Coronary artery (tissue), 2 donors: ENCODE data around the gene PIP5K1A.

Source experiments
- DNase-seq: peaks from one replicate; pipeline ENCODE4 v3.0.0-alpha.2; 2017; ENCODE audit warnings: low spot score
- H3K27ac ChIP-seq, 2 donors: fragments of 200-600 bp; sonication (generic); one replicate each; pipeline ENCODE4 v1.5.1; 2016 to 2019
- H3K4me3 ChIP-seq: fragments of 200-600 bp; sonication (generic); 2 replicates; pipeline ENCODE4 v1.5.1; 2016; ENCODE audit warnings: mild to moderate bottlenecking, moderate library complexity
- TF ChIP-seq, protein P1 (sequence below): fragments of 200-600 bp; sonication (generic); IDR thresholded peaks from one replicate; pipeline ENCODE4 v1.5.1; 2019; ENCODE audit warnings: antibody characterized with exemption

The PIP5K1A gene

DNA sequence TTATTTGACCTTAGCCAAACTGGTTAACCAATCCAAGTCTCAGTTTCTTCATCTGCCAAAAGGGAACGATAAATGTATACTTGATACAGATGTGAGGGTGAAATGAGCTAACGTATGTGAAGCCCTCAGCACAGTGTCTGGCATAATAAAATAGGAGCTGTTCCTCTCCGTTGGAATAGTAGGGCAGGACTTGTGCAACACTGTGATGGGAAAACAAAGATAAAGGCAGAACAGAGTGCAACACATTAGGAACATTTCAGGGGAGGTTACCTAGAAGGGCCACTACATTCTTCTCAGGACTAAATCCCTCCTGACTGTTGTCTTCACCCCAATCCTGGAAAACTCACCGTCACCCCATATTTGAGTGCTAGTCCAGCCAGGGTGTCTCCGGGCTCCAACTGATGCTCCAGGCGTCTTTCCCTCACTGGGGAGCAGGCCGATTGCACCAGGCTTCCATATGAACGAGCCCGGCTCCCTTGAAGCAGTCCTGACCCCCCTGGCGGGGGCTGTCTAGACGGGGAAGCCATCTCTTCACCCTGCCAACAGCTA is 33.5 kb upstream of the PIP5K1A start:
- Histone ChIP-seq H3K27ac (peak overlapping the region; percentile 84 to 93), H3K4me3 (peak overlapping the region; percentile 77)
- no peak for DNase-seq
- TF ChIP-seq, protein P1, sequence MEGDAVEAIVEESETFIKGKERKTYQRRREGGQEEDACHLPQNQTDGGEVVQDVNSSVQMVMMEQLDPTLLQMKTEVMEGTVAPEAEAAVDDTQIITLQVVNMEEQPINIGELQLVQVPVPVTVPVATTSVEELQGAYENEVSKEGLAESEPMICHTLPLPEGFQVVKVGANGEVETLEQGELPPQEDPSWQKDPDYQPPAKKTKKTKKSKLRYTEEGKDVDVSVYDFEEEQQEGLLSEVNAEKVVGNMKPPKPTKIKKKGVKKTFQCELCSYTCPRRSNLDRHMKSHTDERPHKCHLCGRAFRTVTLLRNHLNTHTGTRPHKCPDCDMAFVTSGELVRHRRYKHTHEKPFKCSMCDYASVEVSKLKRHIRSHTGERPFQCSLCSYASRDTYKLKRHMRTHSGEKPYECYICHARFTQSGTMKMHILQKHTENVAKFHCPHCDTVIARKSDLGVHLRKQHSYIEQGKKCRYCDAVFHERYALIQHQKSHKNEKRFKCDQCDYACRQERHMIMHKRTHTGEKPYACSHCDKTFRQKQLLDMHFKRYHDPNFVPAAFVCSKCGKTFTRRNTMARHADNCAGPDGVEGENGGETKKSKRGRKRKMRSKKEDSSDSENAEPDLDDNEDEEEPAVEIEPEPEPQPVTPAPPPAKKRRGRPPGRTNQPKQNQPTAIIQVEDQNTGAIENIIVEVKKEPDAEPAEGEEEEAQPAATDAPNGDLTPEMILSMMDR, result no peak

GRCh38 chr1:151165281-151165737 is 33.0 kb upstream of the PIP5K1A start:
- peak; percentile 87 for DNase-seq
- Histone ChIP-seq H3K4me3 (peak overlapping the region; percentile 77), H3K27ac (peak overlapping the region; percentile 84 to 93)
- TF ChIP-seq, protein P1, result no peak

- TF ChIP-seq, protein P1, result no peak
- peak; percentile 99 for DNase-seq
- peak within 1 kb of the TSS; percentile 77 for H3K4me3 ChIP-seq
- peak within 1 kb of the TSS; percentile 84 to 93 for H3K27ac ChIP-seq
Observed at GRCh38 chr1:151165738-151166504, 32.4 kb upstream of the PIP5K1A start, which contains the start of the genes LYSMD1 and SCNM1. Gene LYSMD1, minus strand, starts transcription at chr1:151165902. Its CDS starts 644 bp downstream, at chr1:151165258. Gene SCNM1, plus strand, starts transcription at chr1:151166144. Its CDS starts 9 bp downstream, at chr1:151166153.

- H3K4me3 ChIP-seq, result peak overlapping the region; percentile 77
- no peak for DNase-seq
- TF ChIP-seq, protein P1, result no peak
- peak overlapping the region; percentile 31 to 93 for H3K27ac ChIP-seq
Observed at GRCh38 chr1:151166505-151166956, 31.8 kb upstream of the PIP5K1A start.

DNA sequence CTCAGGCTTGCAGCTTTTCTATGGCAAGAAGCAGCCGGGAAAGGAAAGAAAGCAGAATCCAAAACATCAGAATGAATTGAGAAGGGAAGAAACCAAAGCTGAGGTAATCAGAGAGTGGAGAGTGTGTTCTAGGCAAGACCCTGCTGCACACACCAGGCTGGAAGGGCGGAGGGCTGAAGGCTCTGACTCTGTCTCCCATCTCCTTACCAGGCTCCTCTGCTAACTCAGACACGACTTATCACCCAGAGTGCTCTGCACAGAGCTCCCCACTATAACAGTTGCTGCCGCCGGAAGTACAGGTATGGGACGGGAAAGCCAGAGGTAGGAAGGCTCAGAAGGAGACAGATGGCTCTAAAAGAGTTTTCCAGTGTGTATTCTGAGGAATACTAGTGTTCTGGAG is 31.2 kb upstream of the PIP5K1A start:
- no peak for DNase-seq
- Histone ChIP-seq H3K4me3 (peak overlapping the region; percentile 77), H3K27ac (no peak overlapping the region)
- TF ChIP-seq, protein P1, result no peak

GRCh38 chr1:151171190-151171589 is 27.2 kb upstream of the PIP5K1A start:
- TF ChIP-seq, protein P1, result no peak
- Histone ChIP-seq H3K4me3 (no peak overlapping the region), H3K27ac (no peak overlapping the region)
- no peak for DNase-seq
